NCI-H2171 treated with DMSO at 0.1 percent for 48 hours (cell line): ENCODE results near the gene RNF157.
A peak's percentile ranks its signal among the peaks of the same experiment; 100 is the strongest.
"Not testable (repeated sequence)": the region's sequence is repeated elsewhere in the genome, so short reads cannot be mapped to it uniquely, and the experiment has no call there.

Experiments
- DNase-seq: peaks from one replicate; lab custom pipeline; 2025; lab: John Stamatoyannopoulos, UW

RNF157 gene

GRCh38 chr17:76270770-76271668 lies 30.7 kb upstream of the RNF157 start:
- DNase-seq = no peak

- no peak for DNase-seq
Measured at GRCh38 chr17:76270127-76270592, 29.9 kb upstream of the RNF157 start.

GRCh38 chr17:76268991-76269981 lies 29.0 kb upstream of the RNF157 start:
- no peak for DNase-seq

GRCh38 chr17:76268015-76268749 lies 27.9 kb upstream of the RNF157 start:
- DNase-seq = no peak

- not testable (repeated sequence) for DNase-seq
Measured at GRCh38 chr17:76267581-76268001, 27.3 kb upstream of the RNF157 start.

GRCh38 chr17:76267051-76267576 lies 26.8 kb upstream of the RNF157 start:
- DNase-seq = no peak

- no peak for DNase-seq
Measured at GRCh38 chr17:76266244-76266938, 26.1 kb upstream of the RNF157 start.

- DNase-seq = peak; percentile 47
Measured at GRCh38 chr17:76265624-76266243, 25.4 kb upstream of the RNF157 start.

GRCh38 chr17:76264755-76265623 lies 24.7 kb upstream of the RNF157 start, which contains the start of gene UBALD2:
Gene UBALD2, plus strand, starts transcription at chr17:76265348. Its CDS starts 158 bp downstream, at chr17:76265506.
- DNase-seq = peak; percentile 98

- DNase-seq = no peak
Measured at GRCh38 chr17:76264425-76264754, 24.1 kb upstream of the RNF157 start.

- no peak for DNase-seq
Measured at GRCh38 chr17:76263896-76264295, 23.6 kb upstream of the RNF157 start.

- no peak for DNase-seq
Measured at GRCh38 chr17:76262732-76263344, 22.5 kb upstream of the RNF157 start.

- DNase-seq = no peak
Measured at GRCh38 chr17:76261421-76262215, 21.3 kb upstream of the RNF157 start.

- DNase-seq = no peak
Measured at GRCh38 chr17:76260669-76261068, 20.4 kb upstream of the RNF157 start.

- no peak for DNase-seq
Measured at GRCh38 chr17:76260220-76260619, 19.9 kb upstream of the RNF157 start.

GRCh38 chr17:76256430-76257050 lies 16.2 kb upstream of the RNF157 start:
- not testable (repeated sequence) for DNase-seq

GRCh38 chr17:76255801-76256429 lies 15.6 kb upstream of the RNF157 start:
- DNase-seq = no peak
